ENCODE results near the gene ACOD1. TPM values are rescaled to one million over a fixed set of nuclear protein-coding genes. Genes with fewer than 3 reads are reported as not detected.
A peak's percentile ranks its signal among the peaks of the same experiment; 100 is the strongest.
"Not testable (repeated sequence)": the region's sequence is repeated elsewhere in the genome, so short reads cannot be mapped to it uniquely, and the experiment has no call there.

Gene ACOD1
- not detected for total RNA-seq

GRCh38 chr13:76948149-76948548, at the start of gene ACOD1:
Gene ACOD1, plus strand, starts transcription at chr13:76948511. Its CDS starts 48 bp downstream, at chr13:76948559.
- DNase-seq = no peak
- H3K36me3 Mint-ChIP-seq (ENCODE audit: low read depth) = no peaks in the 10 kb centered on the region
- CTCF ChIA-PET = no interaction called here
- H3K4me1 Mint-ChIP-seq (ENCODE audit: low read depth) = no peaks in the 10 kb centered on the region
- H3K27ac Mint-ChIP-seq = no peak within 1 kb of the TSS
- H3K9me3 Mint-ChIP-seq = no peaks in the 10 kb centered on the region
- intact Hi-C loops (cut with micrococcal nuclease) = no loop called here
- peaks cover 9% of the 10 kb centered on the region for H3K27me3 Mint-ChIP-seq (ENCODE audit: low read depth)
- no peak within 1 kb of the TSS for H3K4me3 Mint-ChIP-seq

DNA sequence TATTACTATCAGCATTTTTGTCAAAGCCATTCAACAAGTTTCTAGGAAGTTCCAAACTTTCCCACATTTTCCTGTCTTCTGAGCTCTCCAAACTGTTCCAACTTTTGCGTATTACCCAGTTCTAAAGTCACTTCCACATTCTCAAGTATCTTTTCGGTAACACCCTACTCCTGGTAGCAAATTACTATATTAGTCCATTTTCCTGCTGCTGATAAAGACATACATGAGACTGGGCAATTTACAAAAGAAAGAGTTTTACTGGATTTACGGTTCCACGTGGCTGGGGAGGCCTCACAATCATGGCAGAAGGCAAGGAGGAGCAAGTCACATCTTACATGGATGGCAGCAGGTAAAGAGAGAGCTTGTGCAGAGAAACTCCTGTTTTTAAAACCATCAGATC, 49.2 kb upstream of the ACOD1 start:
- CTCF ChIA-PET = interaction anchor here (1.0 to 2.0 kb wide), 4 partner anchors 14 to 103 kb away, joined by 3 to 8 read pairs (median 6); no protein-coding TSS in a partner anchor
- intact Hi-C loops (cut with micrococcal nuclease); H3K9me3 Mint-ChIP-seq: not testable (repeated sequence)

GRCh38 chr13:76903544-76904162, 44.7 kb upstream of the ACOD1 start:
- DNase-seq = peak; percentile 81
- peaks cover 6% of the 10 kb centered on the region for H3K9me3 Mint-ChIP-seq
- intact Hi-C loops (cut with micrococcal nuclease) = loop anchor here (1.0 to 5.0 kb wide), 6 partner anchors 17 to 1206 kb away; partner anchors contain the start of gene KCTD12
- H3K4me1 Mint-ChIP-seq (ENCODE audit: low read depth) = no peaks in the 10 kb centered on the region
- H3K27me3 Mint-ChIP-seq (ENCODE audit: low read depth) = peaks cover 10% of the 10 kb centered on the region
- no peak overlapping the region for H3K4me3 Mint-ChIP-seq
- CTCF ChIA-PET = interaction anchor here (0.6 to 3.6 kb wide), 26 partner anchors 9 to 1226 kb away, joined by 3 to 40 read pairs (median 4); partner anchors contain the start of gene KCTD12
- H3K36me3 Mint-ChIP-seq (ENCODE audit: low read depth) = peaks cover 4% of the 10 kb centered on the region
- H3K27ac Mint-ChIP-seq = no peak overlapping the region

More for the DNA sequence above, 49.2 kb upstream of the ACOD1 start:
- not testable (repeated sequence) for H3K27ac Mint-ChIP-seq; DNase-seq; H3K36me3 Mint-ChIP-seq (ENCODE audit: low read depth); H3K27me3 Mint-ChIP-seq (ENCODE audit: low read depth); H3K4me3 Mint-ChIP-seq; H3K4me1 Mint-ChIP-seq (ENCODE audit: low read depth)

DNA sequence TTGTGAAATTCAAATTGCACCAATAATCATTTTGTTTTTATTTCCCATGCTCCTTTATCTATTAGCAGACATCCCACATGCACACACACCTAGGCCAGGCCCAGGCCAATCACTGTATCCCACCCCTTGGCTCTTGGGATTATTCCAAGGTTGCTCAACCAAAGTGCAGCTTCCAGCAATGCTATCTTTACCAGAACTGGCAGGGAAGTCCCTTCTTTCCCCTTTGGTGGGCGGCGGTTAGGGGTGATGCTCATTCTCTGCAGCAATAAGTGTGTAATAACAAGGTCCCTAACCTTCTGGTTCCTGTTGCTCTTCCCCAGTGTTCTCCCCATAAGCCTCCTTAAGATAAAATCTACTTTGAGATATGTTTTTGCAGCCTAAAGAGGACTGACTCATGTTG, 43.8 kb upstream of the ACOD1 start:
- CTCF ChIA-PET = interaction anchor here (0.9 to 3.6 kb wide), 12 partner anchors 10 to 1029 kb away, joined by 3 to 40 read pairs (median 4); partner anchors contain the start of gene KCTD12
- H3K4me3 Mint-ChIP-seq = no peak overlapping the region
- intact Hi-C loops (cut with micrococcal nuclease) = loop anchor here (5.0 kb wide), 2 partner anchors 78 to 1207 kb away; no protein-coding TSS in a partner anchor
- no peak overlapping the region for H3K27ac Mint-ChIP-seq
- no peaks in the 10 kb centered on the region for H3K4me1 Mint-ChIP-seq (ENCODE audit: low read depth)
- H3K36me3 Mint-ChIP-seq (ENCODE audit: low read depth) = no peaks in the 10 kb centered on the region
- H3K9me3 Mint-ChIP-seq = no peaks in the 10 kb centered on the region
- DNase-seq = no peak
- peaks cover 10% of the 10 kb centered on the region for H3K27me3 Mint-ChIP-seq (ENCODE audit: low read depth)

GRCh38 chr13:76912476-76912875, 35.8 kb upstream of the ACOD1 start:
- Mint-ChIP-seq H3K4me1 (ENCODE audit: low read depth) (no peaks in the 10 kb centered on the region), H3K27ac (no peak overlapping the region), H3K9me3 (no peaks in the 10 kb centered on the region), H3K27me3 (ENCODE audit: low read depth) (peaks cover 6% of the 10 kb centered on the region), H3K36me3 (ENCODE audit: low read depth) (no peaks in the 10 kb centered on the region), H3K4me3 (no peak overlapping the region)
- no peak for DNase-seq
- CTCF ChIA-PET = no interaction called here
- intact Hi-C loops (cut with micrococcal nuclease) = no loop called here

GRCh38 chr13:76913898-76914297, 34.4 kb upstream of the ACOD1 start:
- Mint-ChIP-seq H3K4me1 (ENCODE audit: low read depth) (no peaks in the 10 kb centered on the region), H3K27ac (no peak overlapping the region), H3K36me3 (ENCODE audit: low read depth) (no peaks in the 10 kb centered on the region), H3K4me3 (no peak overlapping the region), H3K27me3 (ENCODE audit: low read depth) (peaks cover 3% of the 10 kb centered on the region), H3K9me3 (no peaks in the 10 kb centered on the region)
- CTCF ChIA-PET = no interaction called here
- intact Hi-C loops (cut with micrococcal nuclease) = no loop called here
- DNase-seq = no peak

DNA sequence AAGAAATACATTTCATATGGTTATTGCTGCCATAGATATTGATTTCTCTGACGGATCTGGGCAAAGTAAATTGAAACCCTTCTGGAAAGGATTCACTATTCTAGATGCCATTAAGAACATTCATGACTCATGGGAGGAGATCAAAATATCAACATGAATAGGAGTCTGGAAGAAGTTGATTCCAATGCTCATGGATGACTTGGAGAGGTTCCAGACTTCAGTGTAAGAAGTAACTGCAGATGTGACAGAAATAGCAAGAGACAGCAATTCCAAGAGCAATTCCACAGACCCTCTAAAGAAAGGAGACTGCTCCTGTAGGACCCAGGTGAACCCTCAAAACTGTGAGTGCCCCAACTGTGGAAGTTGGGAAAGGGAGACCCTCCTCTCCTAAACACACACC, 31.2 kb upstream of the ACOD1 start:
- Mint-ChIP-seq H3K36me3 (ENCODE audit: low read depth) (no peaks in the 10 kb centered on the region), H3K27me3 (ENCODE audit: low read depth) (peaks cover 3% of the 10 kb centered on the region), H3K27ac (no peak overlapping the region), H3K4me1 (ENCODE audit: low read depth) (no peaks in the 10 kb centered on the region), H3K9me3 (no peaks in the 10 kb centered on the region), H3K4me3 (no peak overlapping the region)
- no peak for DNase-seq
- CTCF ChIA-PET = interaction anchor here (1.8 kb wide), 1 partner anchor 13 kb away, joined by 6 read pairs; no protein-coding TSS in a partner anchor
- intact Hi-C loops (cut with micrococcal nuclease) = no loop called here

- H3K4me1 Mint-ChIP-seq (ENCODE audit: low read depth); H3K9me3 Mint-ChIP-seq; intact Hi-C loops (cut with micrococcal nuclease); H3K36me3 Mint-ChIP-seq (ENCODE audit: low read depth); H3K4me3 Mint-ChIP-seq; DNase-seq; H3K27ac Mint-ChIP-seq; H3K27me3 Mint-ChIP-seq (ENCODE audit: low read depth): not testable (repeated sequence)
- CTCF ChIA-PET = interaction anchor here (0.6 to 1.8 kb wide), 2 partner anchors 14 to 44 kb away, joined by 3 to 6 read pairs; no protein-coding TSS in a partner anchor
These were observed 30.4 kb upstream of the ACOD1 start for GRCh38 chr13:76917755-76918481.

DNA sequence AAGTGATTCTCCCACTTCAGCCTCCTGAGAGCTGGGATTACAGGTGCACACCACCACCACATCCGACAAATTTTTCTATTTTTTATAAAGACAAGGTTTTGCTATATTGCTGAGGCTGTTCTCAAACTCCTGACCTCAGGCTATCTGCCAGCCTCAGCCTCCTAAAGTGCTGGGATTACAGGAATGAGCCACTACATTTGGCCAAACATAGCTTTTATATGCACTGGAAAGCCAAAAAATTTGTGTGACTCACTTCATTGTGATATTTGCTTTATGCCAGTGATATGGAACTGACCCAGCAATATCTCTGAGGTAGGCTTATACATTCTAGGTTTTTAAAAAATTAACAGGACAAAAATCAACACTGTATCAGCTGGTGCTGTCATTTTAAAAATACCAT, 26.8 kb upstream of the ACOD1 start:
- H3K9me3 Mint-ChIP-seq = no peaks in the 10 kb centered on the region
- CTCF ChIA-PET = interaction anchor here (1.7 kb wide), 1 partner anchor 20 kb away, joined by 4 read pairs; no protein-coding TSS in a partner anchor
- no peaks in the 10 kb centered on the region for H3K4me1 Mint-ChIP-seq (ENCODE audit: low read depth)
- intact Hi-C loops (cut with micrococcal nuclease) = no loop called here
- DNase-seq = no peak
- no peak overlapping the region for H3K4me3 Mint-ChIP-seq
- no peaks in the 10 kb centered on the region for H3K27me3 Mint-ChIP-seq (ENCODE audit: low read depth)
- no peaks in the 10 kb centered on the region for H3K36me3 Mint-ChIP-seq (ENCODE audit: low read depth)
- H3K27ac Mint-ChIP-seq = no peak overlapping the region

DNA sequence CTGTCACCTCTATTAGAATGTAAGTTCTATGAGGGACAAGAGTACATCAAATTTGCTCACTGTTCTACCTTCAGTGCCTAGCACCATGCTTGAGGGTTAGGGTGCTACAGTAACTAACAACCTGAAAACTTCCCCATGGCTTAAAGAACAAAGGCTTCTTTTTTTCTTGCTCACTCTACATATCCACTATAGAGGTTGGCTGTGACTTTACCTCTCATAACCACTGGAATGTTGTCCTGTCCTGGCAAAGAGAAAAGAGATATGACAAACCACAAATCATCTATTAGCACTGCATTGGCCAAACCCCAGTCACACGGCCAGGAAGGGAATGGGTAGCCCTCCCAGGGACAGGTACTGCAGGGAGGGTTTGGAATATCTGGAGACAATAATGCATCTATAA, 23.2 kb upstream of the ACOD1 start:
- no peaks in the 10 kb centered on the region for H3K36me3 Mint-ChIP-seq (ENCODE audit: low read depth)
- CTCF ChIA-PET = no interaction called here
- H3K27ac Mint-ChIP-seq = no peak overlapping the region
- H3K4me3 Mint-ChIP-seq = no peak overlapping the region
- H3K9me3 Mint-ChIP-seq = no peaks in the 10 kb centered on the region
- no peak for DNase-seq
- no peaks in the 10 kb centered on the region for H3K27me3 Mint-ChIP-seq (ENCODE audit: low read depth)
- H3K4me1 Mint-ChIP-seq (ENCODE audit: low read depth) = no peaks in the 10 kb centered on the region
- intact Hi-C loops (cut with micrococcal nuclease) = no loop called here

DNA sequence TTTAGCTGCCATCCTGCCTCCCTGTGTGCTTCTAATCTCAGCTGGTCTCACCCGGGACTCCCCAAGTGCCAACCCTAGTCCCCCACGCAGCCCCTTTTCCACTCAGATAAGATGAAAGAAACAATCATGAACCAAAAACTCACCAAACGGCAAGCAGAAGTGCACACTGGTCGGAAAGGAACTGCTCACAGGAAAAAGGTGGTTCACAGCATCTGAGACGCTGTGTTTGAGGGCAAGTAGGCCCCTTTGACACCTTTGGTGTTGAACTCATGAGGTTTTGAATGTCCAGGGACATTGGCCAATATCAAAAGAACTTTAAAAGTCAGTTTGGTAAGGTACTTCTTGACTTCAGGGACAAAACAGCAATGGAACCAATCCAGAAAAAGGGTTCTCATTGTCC, 20.4 kb upstream of the ACOD1 start:
- Mint-ChIP-seq H3K9me3 (peaks cover 4% of the 10 kb centered on the region), H3K27me3 (ENCODE audit: low read depth) (no peaks in the 10 kb centered on the region), H3K4me3 (no peak overlapping the region), H3K27ac (no peak overlapping the region), H3K4me1 (ENCODE audit: low read depth) (no peaks in the 10 kb centered on the region), H3K36me3 (ENCODE audit: low read depth) (no peaks in the 10 kb centered on the region)
- CTCF ChIA-PET = no interaction called here
- intact Hi-C loops (cut with micrococcal nuclease) = no loop called here
- DNase-seq = no peak

GRCh38 chr13:76928456-76928855, 19.9 kb upstream of the ACOD1 start:
- Mint-ChIP-seq H3K36me3 (ENCODE audit: low read depth) (no peaks in the 10 kb centered on the region), H3K27ac (no peak overlapping the region), H3K4me1 (ENCODE audit: low read depth) (no peaks in the 10 kb centered on the region), H3K4me3 (no peak overlapping the region), H3K9me3 (peaks cover 4% of the 10 kb centered on the region), H3K27me3 (ENCODE audit: low read depth) (no peaks in the 10 kb centered on the region)
- no peak for DNase-seq
- intact Hi-C loops (cut with micrococcal nuclease) = no loop called here
- CTCF ChIA-PET = interaction anchor here (0.7 kb wide), 1 partner anchor 1328 kb away, joined by 3 read pairs; no protein-coding TSS in a partner anchor

All from activated naive CD4-positive, alpha-beta T cell treated with anti-CD3 and anti-CD28 coated beads for 36 hours (primary cell).